Keratinocyte (primary cell): ENCODE results near the gene C14orf119. TPM values are rescaled to one million over a fixed set of nuclear protein-coding genes. Genes with fewer than 3 reads are reported as not detected.

Experiments used
- DNase-seq: peaks from one replicate; pipeline ENCODE4 v3.0.0-alpha.2; 2011; ENCODE audit warnings: low read depth, missing footprints, low spot score
- FAIRE-seq: peaks from 2 replicates; lab custom pipeline; 2011; peaks lifted over from hg19 to GRCh38; lab: Jason Lieb, UNC
- H2AFZ ChIP-seq: 2 replicates; pipeline ENCODE4 v1.6.0; 2012; ENCODE audit warnings: low read length, control low read depth, inconsistent platforms; ENCODE audit not compliant: control insufficient read depth
- H3K27ac ChIP-seq: 2 replicates; pipeline ENCODE4 v1.5.1; 2011; ENCODE audit warnings: low read length; ENCODE audit not compliant: control insufficient read depth, insufficient read depth
- H3K27me3 ChIP-seq: 3 replicates; pipeline ENCODE4 v1.6.0; 2011; ENCODE audit warnings: low read length; ENCODE audit not compliant: control insufficient read depth, insufficient read depth; ENCODE audit errors: extremely low read depth
- H3K36me3 ChIP-seq, 2 experiments: 2 replicates in 1 of 2; 3 replicates in 1 of 2; pipeline ENCODE4 v1.5.1; 2011; ENCODE audit warnings: low read length in 2 of 2, mild to moderate bottlenecking in 1 of 2; ENCODE audit not compliant: control insufficient read depth in 2 of 2, insufficient read depth in 2 of 2; ENCODE audit errors: extremely low read depth in 1 of 2
- H3K4me1 ChIP-seq: 3 replicates; pipeline ENCODE4 v1.5.1; 2011; ENCODE audit warnings: low read length; ENCODE audit not compliant: control insufficient read depth, insufficient read depth; ENCODE audit errors: extremely low read depth
- H3K4me2 ChIP-seq: 3 replicates; pipeline ENCODE4 v1.6.0; 2011; ENCODE audit warnings: low read depth, low read length; ENCODE audit not compliant: control insufficient read depth, insufficient read depth; ENCODE audit errors: extremely low read depth
- H3K4me3 ChIP-seq, 3 experiments: fragments of 200-600 bp in 1 of 3; sonication (generic) in 1 of 3; 2 replicates in 2 of 3; 3 replicates in 1 of 3; pipeline ENCODE4 v1.5.1; 2011 to 2016; ENCODE audit warnings: low read length in 3 of 3, mild to moderate bottlenecking in 3 of 3, control low read depth in 2 of 3, inconsistent platforms in 1 of 3, low read depth in 1 of 3, mixed read lengths in 1 of 3, mixed run types in 1 of 3, moderate library complexity in 1 of 3; ENCODE audit not compliant: control insufficient read depth in 2 of 3, insufficient read depth in 2 of 3; ENCODE audit errors: extremely low read depth in 1 of 3
- H3K79me2 ChIP-seq: 2 replicates; pipeline ENCODE4 v1.6.0; 2012; ENCODE audit warnings: low read length; ENCODE audit not compliant: control insufficient read depth, insufficient read depth
- H3K9ac ChIP-seq: 3 replicates; pipeline ENCODE4 v1.6.0; 2011; ENCODE audit warnings: low read length; ENCODE audit not compliant: control insufficient read depth, insufficient read depth; ENCODE audit errors: extremely low read depth
- H3K9me1 ChIP-seq: 3 replicates; pipeline ENCODE4 v1.6.0; 2011; ENCODE audit warnings: low read length; ENCODE audit not compliant: control insufficient read depth, insufficient read depth; ENCODE audit errors: extremely low read depth
- H3K9me3 ChIP-seq: 2 replicates; pipeline ENCODE4 v1.5.1; 2012; ENCODE audit warnings: low read depth, low read length; ENCODE audit not compliant: control insufficient read depth
- H4K20me1 ChIP-seq: 3 replicates; pipeline ENCODE4 v1.6.0; 2011; ENCODE audit warnings: low read length; ENCODE audit not compliant: control insufficient read depth, insufficient read depth; ENCODE audit errors: extremely low read depth
- CTCF ChIP-seq, 3 experiments: IDR thresholded peaks in 1 of 3; conservative IDR thresholded peaks in 1 of 3; optimal IDR thresholded peaks in 1 of 3; 2 replicates in 2 of 3; 3 replicates in 1 of 3; pipeline versions ENCODE3 to v1.5.1; 2011; ENCODE audit warnings: low read length in 3 of 3, mild to moderate bottlenecking in 3 of 3, moderate library complexity in 2 of 3, control low read depth in 1 of 3, inconsistent platforms in 1 of 3; ENCODE audit not compliant: insufficient read depth in 2 of 3; ENCODE audit errors: extremely low read depth in 1 of 3
- EZH2 ChIP-seq: IDR thresholded peaks from one replicate; pipeline ENCODE4 v1.6.1; 2012; ENCODE audit warnings: inconsistent platforms, mild to moderate bottlenecking, low read length, moderate library complexity
- dilution Hi-C: fragments of 300-500 bp; cut with MboI; formaldehyde crosslinking; loops from one replicate; pipeline ENCODE4 v1.7.0; 2020; ENCODE audit warnings: low sequenced_read_pairs; ENCODE audit not compliant: extremely low pct_ligation_motif_present
- polyA plus RNA-seq, 5 experiments: library from polyadenylated mRNA; depleted of rRNA in 3 of 5; stranded (reverse) in 3 of 5; stranded (forward) in 1 of 5; unstranded in 1 of 5; fragments of >200 nt; gene quantifications; 1 replicate in 1 of 5; 2 replicates in 3 of 5; 3 replicates in 1 of 5; pipeline versions ENCODE4 v1.2.1 to v1.2.3, GENCODE V29; 2011 to 2012; ENCODE audit warnings: missing spikeins in 2 of 5, low read depth in 1 of 5, low replicate concordance in 1 of 5

C14orf119 gene
- polyA plus RNA-seq, 1 donor (not counting 4 experiments of a cell fraction or from before 2014, with no cell fraction given): 73.7 TPM

DNA sequence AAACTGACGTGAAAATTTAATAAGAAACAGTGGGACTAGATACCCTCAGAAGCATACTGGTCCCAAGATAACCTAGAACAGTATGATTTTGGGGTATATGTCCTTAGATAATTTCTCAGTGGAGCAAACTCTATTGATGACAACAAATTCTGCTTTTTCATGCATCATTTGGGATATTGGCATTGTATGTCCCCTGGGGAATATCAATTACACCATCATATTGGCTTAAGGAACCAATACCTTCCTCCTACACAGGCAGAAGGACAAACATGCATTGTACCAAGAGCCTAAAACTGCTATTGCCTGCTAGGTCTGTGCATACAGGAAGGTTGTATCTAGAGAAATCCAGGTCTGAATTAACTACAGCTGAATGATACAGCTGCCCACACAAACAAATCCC is 20.4 kb upstream of the C14orf119 start:
- Histone ChIP-seq H3K36me3 (peaks cover 16 to 48% of the 10 kb centered on the region in 2 experiments), H3K4me1 (peaks cover 29% of the 10 kb centered on the region), H3K4me3 (no peak overlapping the region), H3K9me1 (no peaks in the 10 kb centered on the region), H3K27ac (no peak overlapping the region), H2AFZ (no peak overlapping the region), H3K9me3 (no peaks in the 10 kb centered on the region), H3K4me2 (no peak overlapping the region), H3K79me2 (peaks cover 20% of the 10 kb centered on the region), H3K27me3 (no peaks in the 10 kb centered on the region), H3K9ac (no peak overlapping the region), H4K20me1 (no peaks in the 10 kb centered on the region)
- FAIRE-seq (no peak), DNase-seq (no peak)
- dilution Hi-C loops: no loop called here
- TF ChIP-seq CTCF (optimal IDR thresholded peaks at IDR 0.05 in 1 of 3, IDR thresholded peaks at IDR 0.05 in 1 of 3, conservative IDR thresholded peaks at IDR 0.05 in 1 of 3; ENCODE audit: extremely low read depth in 1 of 3, insufficient read depth in 2 of 3, low read length in 3 of 3) (no peak), EZH2 (no peak)

GRCh38 chr14:23076785-23077408 is 18.4 kb upstream of the C14orf119 start:
- FAIRE-seq: peak; percentile 55

More at GRCh38 chr14:23076785-23077408, 18.4 kb upstream of the C14orf119 start:
- DNase-seq: no peak
- no peaks in the 10 kb centered on the region for H3K9me3 ChIP-seq
- H3K4me1 ChIP-seq: peaks cover 20% of the 10 kb centered on the region
- H3K4me2 ChIP-seq: no peak overlapping the region
- no peaks in the 10 kb centered on the region for H3K27me3 ChIP-seq
- no peaks in the 10 kb centered on the region for H4K20me1 ChIP-seq
- no peak overlapping the region for H3K9ac ChIP-seq
- TF ChIP-seq CTCF (optimal IDR thresholded peaks at IDR 0.05 in 1 of 3, IDR thresholded peaks at IDR 0.05 in 1 of 3, conservative IDR thresholded peaks at IDR 0.05 in 1 of 3; ENCODE audit: extremely low read depth in 1 of 3, insufficient read depth in 2 of 3, low read length in 3 of 3) (peak; percentile 45 to 60 (median 49)), EZH2 (no peak)
- H3K27ac ChIP-seq: no peak overlapping the region
- no peak overlapping the region for H3K4me3 ChIP-seq
- H3K9me1 ChIP-seq: no peaks in the 10 kb centered on the region
- peaks cover 6% of the 10 kb centered on the region for H3K79me2 ChIP-seq
- H2AFZ ChIP-seq: no peak overlapping the region
- H3K36me3 ChIP-seq: peaks cover 20 to 63% of the 10 kb centered on the region in 2 experiments
- dilution Hi-C loops: no loop called here
